GM19238 (cell line): Measurements from ENCODE around the gene ZNG1B.
"Not testable (repeated sequence)": the region's sequence is repeated elsewhere in the genome, so short reads cannot be mapped to it uniquely, and the experiment has no call there.

Source experiments
- DNase-seq: peaks from one replicate; pipeline ENCODE4 v3.0.0; 2011; ENCODE audit warnings: low spot score; ENCODE audit not compliant: insufficient read length

Gene ZNG1B

GRCh38 chr2:113503094-113504042 lies 65.9 kb downstream of the ZNG1B start:
- not testable (repeated sequence) for DNase-seq

GRCh38 chr2:113504081-113504480 lies 66.6 kb downstream of the ZNG1B start:
- DNase-seq = not testable (repeated sequence)

GRCh38 chr2:113507394-113508140 lies 70.1 kb downstream of the ZNG1B start:
- not testable (repeated sequence) for DNase-seq

- DNase-seq = not testable (repeated sequence)
These were observed 70.7 kb downstream of the ZNG1B start for GRCh38 chr2:113508187-113508586.

- DNase-seq = not testable (repeated sequence)
These were observed 73.4 kb downstream of the ZNG1B start for GRCh38 chr2:113510913-113511312.

GRCh38 chr2:113511859-113512258 lies 74.4 kb downstream of the ZNG1B start:
- DNase-seq = not testable (repeated sequence)

- not testable (repeated sequence) for DNase-seq
These were observed 78.0 kb downstream of the ZNG1B start for GRCh38 chr2:113515457-113515856.

- DNase-seq = not testable (repeated sequence)
These were observed 78.5 kb downstream of the ZNG1B start for GRCh38 chr2:113515995-113516394.

- not testable (repeated sequence) for DNase-seq
These were observed 79.5 kb downstream of the ZNG1B start for GRCh38 chr2:113517025-113517424.

- DNase-seq = not testable (repeated sequence)
These were observed 83.3 kb downstream of the ZNG1B start for GRCh38 chr2:113520837-113521236.

GRCh38 chr2:113521492-113521891 lies 84.0 kb downstream of the ZNG1B start:
- DNase-seq = not testable (repeated sequence)

- not testable (repeated sequence) for DNase-seq
These were observed 87.5 kb downstream of the ZNG1B start for GRCh38 chr2:113524986-113525385.

- not testable (repeated sequence) for DNase-seq
These were observed 90.0 kb downstream of the ZNG1B start for GRCh38 chr2:113527350-113528045.

GRCh38 chr2:113528126-113528525 lies 90.6 kb downstream of the ZNG1B start:
- not testable (repeated sequence) for DNase-seq

GRCh38 chr2:113528904-113529303 lies 91.4 kb downstream of the ZNG1B start:
- DNase-seq = not testable (repeated sequence)

- not testable (repeated sequence) for DNase-seq
These were observed 95.5 kb downstream of the ZNG1B start for GRCh38 chr2:113532991-113533390.

- DNase-seq = not testable (repeated sequence)
These were observed 99.1 kb downstream of the ZNG1B start for GRCh38 chr2:113536573-113536972.

- not testable (repeated sequence) for DNase-seq
These were observed 103.3 kb downstream of the ZNG1B start for GRCh38 chr2:113540834-113541203.

GRCh38 chr2:113541204-113541975 lies 103.9 kb downstream of the ZNG1B start:
- DNase-seq = not testable (repeated sequence)

GRCh38 chr2:113541976-113542485 lies 104.5 kb downstream of the ZNG1B start:
- not testable (repeated sequence) for DNase-seq
